SK-N-MC (cell line): ENCODE measurements around the gene MANBA.

Source experiments
- DNase-seq: peaks from one replicate; pipeline ENCODE4 v3.0.0-alpha.2; 2011; ENCODE audit warnings: low read depth, low spot score
- H3K27ac ChIP-seq: fragments of 200-600 bp; sonication (generic); 2 replicates; pipeline ENCODE4 v1.5.1; 2016; ENCODE audit warnings: mixed run types
- H3K36me3 ChIP-seq: fragments of 200-600 bp; sonication (generic); 2 replicates; pipeline ENCODE4 v1.6.1; 2017; ENCODE audit warnings: antibody characterized with exemption, low read length, mixed read lengths; ENCODE audit not compliant: insufficient read depth
- H3K4me3 ChIP-seq: fragments of 200-600 bp; sonication (generic); 2 replicates; pipeline ENCODE4 v1.5.1; 2016
- H3K9ac ChIP-seq: fragments of 200-600 bp; sonication (generic); 2 replicates; pipeline ENCODE4 v1.8.0; 2017; ENCODE audit warnings: mixed run types, mixed read lengths; ENCODE audit not compliant: insufficient read length
- H3K9me3 ChIP-seq: fragments of 200-600 bp; sonication (generic); 2 replicates; pipeline ENCODE4 v1.6.1; 2017; ENCODE audit warnings: low read depth, mild to moderate bottlenecking, antibody characterized with exemption, low read length, moderate library complexity, mixed read lengths
- EZH2 ChIP-seq: fragments of 200-600 bp; sonication (generic); IDR thresholded peaks from one replicate; pipeline ENCODE4 v1.6.1; 2017; ENCODE audit warnings: antibody characterized with exemption
- FOXP2 ChIP-seq: optimal IDR thresholded peaks from 2 replicates; pipeline ENCODE3; 2011; ENCODE audit warnings: mild to moderate bottlenecking, moderate library complexity; ENCODE audit not compliant: insufficient read depth; ENCODE audit errors: extremely low read length, control extremely low read depth
- POLR2AphosphoS5 ChIP-seq: IDR thresholded peaks from 2 replicates; pipeline ENCODE4 v1.6.1; 2012; ENCODE audit warnings: mild to moderate bottlenecking, low read depth, low read length, borderline replicate concordance

Gene MANBA

DNA sequence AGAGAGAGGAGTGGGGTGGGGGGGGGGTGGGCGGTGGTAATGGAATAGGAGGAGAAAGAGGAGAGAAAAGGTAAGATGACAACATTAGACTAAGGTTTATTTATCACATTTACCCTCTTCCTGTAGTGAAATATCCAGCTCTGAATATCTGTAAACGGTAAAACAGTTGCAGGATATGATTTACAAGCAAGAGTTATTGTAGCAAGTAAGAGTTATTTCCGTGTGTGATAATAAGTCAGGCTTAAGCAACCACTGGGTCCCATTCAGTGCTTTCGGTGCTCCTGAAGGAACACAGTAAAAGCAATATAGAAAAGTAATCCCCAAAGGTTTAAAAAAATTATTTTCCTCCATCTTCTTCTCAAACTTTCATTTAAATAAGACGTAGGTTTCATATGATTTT is 103.6 kb downstream of the MANBA start:
- Histone ChIP-seq H3K4me3 (no peak overlapping the region), H3K36me3 (no peaks in the 10 kb centered on the region), H3K9ac (no peak overlapping the region), H3K27ac (no peak overlapping the region), H3K9me3 (no peaks in the 10 kb centered on the region)
- no peak for DNase-seq
- TF ChIP-seq FOXP2 = no peak

- H3K36me3 ChIP-seq = peaks cover 11% of the 10 kb centered on the region; the same call in 1 of the 2 replicates
- no peak for TF ChIP-seq FOXP2
- no peak for TF ChIP-seq POLR2AphosphoS5
- TF ChIP-seq EZH2 = no peak
- H3K27ac ChIP-seq = no peak overlapping the region
These were observed 113.7 kb downstream of the MANBA start for GRCh38 chr4:102647117-102647516.

DNA sequence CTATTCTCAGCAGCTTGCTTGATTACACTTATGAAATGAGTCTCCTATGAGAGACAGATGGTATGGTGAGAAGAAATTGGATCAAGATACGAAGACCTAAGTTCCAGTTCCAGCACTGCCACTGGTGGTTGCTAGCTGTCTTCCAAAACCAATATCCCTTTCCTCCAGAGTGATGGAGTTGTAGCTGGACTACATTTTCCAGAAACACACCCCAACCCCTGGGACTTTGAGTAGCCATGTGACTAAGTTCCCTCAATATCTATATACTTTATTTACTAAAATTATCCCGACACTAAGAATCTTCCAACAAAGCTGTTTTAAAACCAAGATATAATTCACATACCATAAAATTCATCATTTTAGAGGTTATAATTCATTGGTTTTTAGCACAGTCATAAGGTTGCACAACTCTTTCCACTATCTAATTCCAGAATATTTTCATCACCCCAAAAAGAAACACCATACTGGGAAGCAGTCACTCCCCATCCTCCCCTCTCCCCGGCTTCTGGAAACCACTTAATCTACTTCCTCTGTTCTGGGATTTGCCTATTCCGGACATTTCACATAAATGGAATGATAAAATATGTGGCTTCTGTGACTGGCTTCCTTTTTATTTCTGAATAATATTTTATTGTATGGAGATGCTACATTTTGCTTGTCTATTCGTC is 118.0 kb downstream of the MANBA start:
- TF ChIP-seq POLR2AphosphoS5 (no peak), FOXP2 (no peak), EZH2 (no peak)
- DNase-seq = no peak
- Histone ChIP-seq H3K27ac (no peak overlapping the region), H3K4me3 (no peak overlapping the region), H3K9ac (no peak overlapping the region), H3K36me3 (no peaks in the 10 kb centered on the region), H3K9me3 (no peaks in the 10 kb centered on the region; the same call in 1 of the 2 replicates)

More at GRCh38 chr4:102647117-102647516, 113.7 kb downstream of the MANBA start:
- H3K9ac ChIP-seq = no peak overlapping the region
- no peak for DNase-seq
- no peak overlapping the region for H3K4me3 ChIP-seq
- H3K9me3 ChIP-seq = no peaks in the 10 kb centered on the region; the same call in 1 of the 2 replicates

DNA sequence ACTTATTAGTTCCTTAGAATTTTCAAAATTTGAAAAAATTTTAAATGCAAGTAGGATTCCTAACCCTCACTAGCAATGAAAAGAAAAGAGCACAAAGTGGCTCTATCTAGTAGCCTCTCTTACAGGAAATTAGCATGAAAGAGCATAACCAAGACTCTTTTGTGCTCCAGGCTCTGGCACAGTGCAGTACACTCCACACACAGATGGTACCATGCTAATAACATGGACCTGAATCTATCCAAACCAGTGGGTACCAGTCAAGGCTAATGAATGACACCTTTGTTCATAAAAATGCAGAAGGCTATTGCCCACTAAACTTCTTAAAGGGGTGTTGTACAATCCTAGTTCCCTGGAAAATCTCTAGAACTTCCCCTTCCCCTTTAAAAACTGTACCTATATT is 119.0 kb downstream of the MANBA start:
- Histone ChIP-seq H3K9ac (no peak overlapping the region), H3K9me3 (no peaks in the 10 kb centered on the region; the same call in 1 of the 2 replicates), H3K4me3 (no peak overlapping the region), H3K27ac (no peak overlapping the region), H3K36me3 (no peaks in the 10 kb centered on the region)
- DNase-seq = no peak
- TF ChIP-seq FOXP2 = no peak
- no peak for TF ChIP-seq POLR2AphosphoS5
- no peak for TF ChIP-seq EZH2

DNA sequence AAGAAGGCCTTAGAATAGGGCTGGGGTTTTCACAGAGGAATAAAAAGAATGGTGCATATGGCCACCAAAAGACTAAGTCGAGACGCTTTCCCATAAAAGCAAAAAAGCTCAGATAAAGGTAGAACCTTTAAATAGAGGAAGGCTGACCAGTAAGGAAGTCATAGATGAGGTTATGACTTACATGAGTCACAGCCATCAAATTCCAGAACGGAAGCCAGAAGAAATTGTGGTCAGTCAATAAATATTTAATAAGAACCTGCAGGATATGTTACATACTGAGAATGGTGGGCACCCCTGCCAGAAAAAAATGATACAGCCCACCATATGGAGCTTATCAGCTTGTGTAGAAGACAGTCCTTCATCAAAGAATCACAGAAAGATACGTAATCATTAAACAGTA is 120.1 kb downstream of the MANBA start:
- no peak overlapping the region for H3K4me3 ChIP-seq
- DNase-seq = no peak
- TF ChIP-seq POLR2AphosphoS5 = no peak
- no peak for TF ChIP-seq FOXP2
- no peak for TF ChIP-seq EZH2
- H3K27ac ChIP-seq = no peak overlapping the region
- no peak overlapping the region for H3K9ac ChIP-seq
- H3K36me3 ChIP-seq = no peaks in the 10 kb centered on the region
- no peaks in the 10 kb centered on the region; the same call in 1 of the 2 replicates for H3K9me3 ChIP-seq

GRCh38 chr4:102639598-102639997 is 121.2 kb downstream of the MANBA start:
- TF ChIP-seq FOXP2 (no peak), POLR2AphosphoS5 (no peak), EZH2 (no peak)
- no peak for DNase-seq
- Histone ChIP-seq H3K4me3 (no peak overlapping the region), H3K9ac (no peak overlapping the region), H3K36me3 (no peaks in the 10 kb centered on the region), H3K27ac (no peak overlapping the region), H3K9me3 (no peaks in the 10 kb centered on the region)

GRCh38 chr4:102638621-102639020 is 122.1 kb downstream of the MANBA start:
- H3K27ac ChIP-seq = no peak overlapping the region
- no peaks in the 10 kb centered on the region for H3K9me3 ChIP-seq
- no peak overlapping the region for H3K9ac ChIP-seq
- no peak overlapping the region for H3K4me3 ChIP-seq
- no peaks in the 10 kb centered on the region for H3K36me3 ChIP-seq
- no peak for DNase-seq
- TF ChIP-seq EZH2 (no peak), FOXP2 (no peak)

GRCh38 chr4:102637391-102637790 is 123.4 kb downstream of the MANBA start:
- H3K36me3 ChIP-seq = no peaks in the 10 kb centered on the region
- no peak for DNase-seq
- no peaks in the 10 kb centered on the region for H3K9me3 ChIP-seq
- no peak overlapping the region for H3K27ac ChIP-seq
- no peak for TF ChIP-seq POLR2AphosphoS5
- TF ChIP-seq FOXP2 = no peak
- TF ChIP-seq EZH2 = no peak
- no peak overlapping the region for H3K9ac ChIP-seq
- no peak overlapping the region for H3K4me3 ChIP-seq

GRCh38 chr4:102633100-102633499 is 127.7 kb downstream of the MANBA start:
- no peak for TF ChIP-seq FOXP2
- no peak for TF ChIP-seq POLR2AphosphoS5
- no peak for TF ChIP-seq EZH2
- no peaks in the 10 kb centered on the region for H3K36me3 ChIP-seq
- no peak overlapping the region for H3K27ac ChIP-seq

More at GRCh38 chr4:102633100-102633499, 127.7 kb downstream of the MANBA start:
- Histone ChIP-seq H3K9ac (no peak overlapping the region), H3K4me3 (no peak overlapping the region), H3K9me3 (no peaks in the 10 kb centered on the region)
- no peak for DNase-seq
